Activated CD8-positive, alpha-beta T cell treated with anti-CD3 and anti-CD28 coated beads, Interleukin-2, amount 10 ng/mL, durations not matched to agents 7 days and 5 days (primary cell): ENCODE data around the gene MRGPRX4. TPM values are rescaled to one million over a fixed set of nuclear protein-coding genes. Genes with fewer than 3 reads are reported as not detected.
"Not testable (repeated sequence)": the region's sequence is repeated elsewhere in the genome, so short reads cannot be mapped to it uniquely, and the experiment has no call there.

ENCODE experiments used
- ATAC-seq: fragments of 150-1000 bp; cut with Tn5 transposase; one replicate; pipeline ENCODE4 v1.10.0; 2021; ENCODE audit warnings: moderate library complexity
- CTCF ChIA-PET: fragments of 350-600 bp; sonication (Branson Sonifier 250); formaldehyde crosslinking; loops from one replicate; lab custom pipeline; 2021; ENCODE audit warnings: antibody characterized with exemption; lab: Charles Lee
- POLR2A ChIA-PET: fragments of 350-600 bp; sonication (Branson Sonifier 250); formaldehyde crosslinking; loops from one replicate; lab custom pipeline; 2021; ENCODE audit warnings: antibody characterized with exemption; lab: Charles Lee
- DNase-seq: peaks from one replicate; pipeline ENCODE4 v3.0.0-alpha.2; 2020
- H3K27ac Mint-ChIP-seq: one replicate; pipeline ENCODE4 v1.8.0; 2021; ENCODE audit warnings: mild to moderate bottlenecking, mixed read lengths
- H3K27me3 Mint-ChIP-seq: one replicate; pipeline ENCODE4 v1.8.0; 2021; ENCODE audit warnings: low read depth, mixed read lengths
- H3K36me3 Mint-ChIP-seq: one replicate; pipeline ENCODE4 v1.8.0; 2021; ENCODE audit warnings: low read depth, mixed read lengths
- H3K4me1 Mint-ChIP-seq: one replicate; pipeline ENCODE4 v1.8.0; 2021; ENCODE audit warnings: low read depth, mixed read lengths
- H3K4me3 Mint-ChIP-seq: one replicate; pipeline ENCODE4 v1.8.0; 2021; ENCODE audit warnings: mild to moderate bottlenecking, mixed read lengths
- H3K9me3 Mint-ChIP-seq: one replicate; pipeline ENCODE4 v1.8.0; 2022; ENCODE audit warnings: mixed read lengths; ENCODE audit not compliant: insufficient read depth
- total RNA-seq, 2 experiments: library from RNA; stranded (reverse); gene quantifications; one replicate each; pipeline ENCODE4 v1.2.3, GENCODE V29; 2021

MRGPRX4 gene
- total RNA-seq: not detected

- Mint-ChIP-seq H3K9me3 (no peaks in the 10 kb centered on the region), H3K27me3 (peaks cover 14% of the 10 kb centered on the region), H3K4me1 (no peaks in the 10 kb centered on the region), H3K4me3 (no peak within 1 kb of the TSS), H3K27ac (no peak within 1 kb of the TSS), H3K36me3 (no peaks in the 10 kb centered on the region)
- ATAC-seq: no peak
- CTCF ChIA-PET: no interaction called here
- DNase-seq: no peak
- POLR2A ChIA-PET: no interaction called here
Observed at GRCh38 chr11:18172666-18173065, at the start of gene MRGPRX4. Gene MRGPRX4 (plus strand): TSS chr11:18172837. CDS start chr11:18173257, 420 bp downstream.

- H3K4me3 Mint-ChIP-seq, ATAC-seq, H3K4me1 Mint-ChIP-seq, CTCF ChIA-PET, H3K27ac Mint-ChIP-seq, POLR2A ChIA-PET, H3K9me3 Mint-ChIP-seq, DNase-seq, H3K36me3 Mint-ChIP-seq: not testable (repeated sequence)
- H3K27me3 Mint-ChIP-seq: peaks cover 27% of the 10 kb centered on the region
Observed at GRCh38 chr11:18131115-18131514, 41.5 kb upstream of the MRGPRX4 start.

DNA sequence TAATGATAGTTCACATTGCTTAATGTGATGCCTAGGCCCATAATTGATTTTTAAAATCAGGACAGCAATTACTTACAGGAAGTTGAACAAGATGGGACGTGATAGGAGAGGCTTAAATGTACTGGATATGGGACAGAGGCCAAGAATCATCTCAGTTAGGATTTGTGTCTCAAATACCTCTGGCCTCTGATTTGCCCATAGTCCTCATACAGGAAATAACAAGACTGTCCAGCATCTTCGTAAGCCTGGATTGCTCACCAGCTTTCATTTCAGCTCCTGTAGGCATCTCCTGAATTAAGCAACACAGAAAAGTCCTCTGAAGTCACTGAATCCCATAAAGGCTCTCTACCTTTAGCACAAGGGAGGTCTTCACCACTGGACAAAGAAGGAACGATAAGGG is 40.3 kb upstream of the MRGPRX4 start, which contains the start of gene MRGPRX3:
Gene MRGPRX3 (plus strand): TSS at position 231 of the 400 bp plus-strand sequence. CDS start 4,632 bp downstream, outside the sequence.
- CTCF ChIA-PET: no interaction called here
- H3K9me3 Mint-ChIP-seq: no peaks in the 10 kb centered on the region
- H3K4me3 Mint-ChIP-seq: no peak within 1 kb of the TSS
- ATAC-seq (no peak), DNase-seq (no peak)
- POLR2A ChIA-PET: no interaction called here
- H3K27ac Mint-ChIP-seq: no peak within 1 kb of the TSS
- no peaks in the 10 kb centered on the region for H3K36me3 Mint-ChIP-seq
- H3K27me3 Mint-ChIP-seq: peaks cover 27% of the 10 kb centered on the region
- no peaks in the 10 kb centered on the region for H3K4me1 Mint-ChIP-seq

- Mint-ChIP-seq H3K27me3 (peaks cover 20% of the 10 kb centered on the region), H3K27ac (no peak overlapping the region), H3K4me3 (no peak overlapping the region), H3K36me3 (no peaks in the 10 kb centered on the region), H3K9me3 (no peaks in the 10 kb centered on the region), H3K4me1 (no peaks in the 10 kb centered on the region)
- ChIA-PET CTCF (no interaction called here), POLR2A (no interaction called here)
- no peak for DNase-seq
- no peak for ATAC-seq
Observed at GRCh38 chr11:18135308-18135707, 37.3 kb upstream of the MRGPRX4 start.

DNA sequence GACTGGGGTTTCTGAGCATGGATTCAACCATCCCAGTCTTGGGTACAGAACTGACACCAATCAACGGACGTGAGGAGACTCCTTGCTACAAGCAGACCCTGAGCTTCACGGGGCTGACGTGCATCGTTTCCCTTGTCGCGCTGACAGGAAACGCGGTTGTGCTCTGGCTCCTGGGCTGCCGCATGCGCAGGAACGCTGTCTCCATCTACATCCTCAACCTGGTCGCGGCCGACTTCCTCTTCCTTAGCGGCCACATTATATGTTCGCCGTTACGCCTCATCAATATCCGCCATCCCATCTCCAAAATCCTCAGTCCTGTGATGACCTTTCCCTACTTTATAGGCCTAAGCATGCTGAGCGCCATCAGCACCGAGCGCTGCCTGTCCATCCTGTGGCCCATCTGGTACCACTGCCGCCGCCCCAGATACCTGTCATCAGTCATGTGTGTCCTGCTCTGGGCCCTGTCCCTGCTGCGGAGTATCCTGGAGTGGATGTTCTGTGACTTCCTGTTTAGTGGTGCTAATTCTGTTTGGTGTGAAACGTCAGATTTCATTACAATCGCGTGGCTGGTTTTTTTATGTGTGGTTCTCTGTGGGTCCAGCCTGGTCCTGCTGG is 35.3 kb upstream of the MRGPRX4 start:
- Mint-ChIP-seq H3K4me3 (no peak overlapping the region), H3K36me3 (no peaks in the 10 kb centered on the region), H3K27ac (no peak overlapping the region), H3K9me3 (no peaks in the 10 kb centered on the region), H3K27me3 (peaks cover 22% of the 10 kb centered on the region), H3K4me1 (no peaks in the 10 kb centered on the region)
- ChIA-PET POLR2A (no interaction called here), CTCF (no interaction called here)
- DNase-seq (no peak), ATAC-seq (no peak)

DNA sequence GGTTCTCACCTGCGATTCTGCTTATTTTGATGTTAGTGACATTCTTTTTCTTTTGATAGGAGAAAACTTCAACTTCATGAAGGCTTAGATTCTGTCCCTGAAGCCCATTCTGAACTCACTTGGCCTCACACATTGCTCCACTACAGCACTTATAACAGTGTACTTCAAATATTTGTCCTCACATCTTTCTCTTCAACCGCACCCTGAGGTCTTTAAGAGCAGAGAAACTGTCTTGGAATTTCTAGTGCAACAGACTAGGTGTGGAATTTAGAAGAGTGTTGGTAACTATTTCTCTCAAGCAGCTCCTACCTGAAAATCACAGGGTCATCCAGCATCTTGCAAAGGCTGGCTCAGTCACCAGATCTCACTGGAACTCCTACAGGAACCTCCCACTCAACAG is 32.5 kb upstream of the MRGPRX4 start:
- H3K27ac Mint-ChIP-seq: no peak overlapping the region
- no peaks in the 10 kb centered on the region for H3K36me3 Mint-ChIP-seq
- peaks cover 25% of the 10 kb centered on the region for H3K27me3 Mint-ChIP-seq
- ChIA-PET POLR2A (no interaction called here), CTCF (interaction anchor here (0.6 kb wide), 1 partner anchor 537 kb away, joined by 4 read pairs; no protein-coding TSS in a partner anchor)
- DNase-seq (no peak), ATAC-seq (no peak)
- H3K4me1 Mint-ChIP-seq: no peaks in the 10 kb centered on the region
- H3K4me3 Mint-ChIP-seq: no peak overlapping the region
- no peaks in the 10 kb centered on the region for H3K9me3 Mint-ChIP-seq

GRCh38 chr11:18144243-18144642 is 28.4 kb upstream of the MRGPRX4 start:
- H3K36me3 Mint-ChIP-seq: no peaks in the 10 kb centered on the region
- no peak for ATAC-seq
- H3K4me1 Mint-ChIP-seq: peaks cover 8% of the 10 kb centered on the region
- no peak for DNase-seq
- no peak overlapping the region for H3K27ac Mint-ChIP-seq
- H3K9me3 Mint-ChIP-seq: no peaks in the 10 kb centered on the region
- H3K4me3 Mint-ChIP-seq: no peak overlapping the region
- CTCF ChIA-PET: interaction anchor here (1.2 kb wide), 1 partner anchor 38 kb away, joined by 3 read pairs; no protein-coding TSS in a partner anchor
- POLR2A ChIA-PET: no interaction called here
- peaks cover 34% of the 10 kb centered on the region for H3K27me3 Mint-ChIP-seq

DNA sequence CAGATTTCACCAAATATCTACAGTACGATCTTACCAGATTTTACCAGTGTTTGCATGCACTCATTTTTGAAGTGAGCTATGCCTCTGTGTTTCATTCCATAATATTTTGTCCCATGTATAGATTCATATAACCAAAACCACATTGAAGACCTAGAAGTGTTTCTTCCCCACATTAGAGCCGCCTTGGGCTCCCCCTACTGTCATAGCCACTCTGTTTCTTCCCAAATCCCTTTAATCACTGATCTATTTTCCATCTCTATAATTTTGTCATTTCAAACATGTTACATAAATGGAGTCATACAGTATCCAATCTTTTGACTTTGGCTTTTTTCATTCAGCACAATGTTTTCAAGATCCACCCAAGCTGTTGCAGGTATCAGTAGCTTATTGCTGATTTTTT is 27.6 kb upstream of the MRGPRX4 start:
- no peaks in the 10 kb centered on the region for H3K9me3 Mint-ChIP-seq
- H3K4me3 Mint-ChIP-seq: no peak overlapping the region
- no peak for ATAC-seq
- H3K36me3 Mint-ChIP-seq: no peaks in the 10 kb centered on the region
- peaks cover 8% of the 10 kb centered on the region for H3K4me1 Mint-ChIP-seq
- POLR2A ChIA-PET: no interaction called here
- DNase-seq: no peak
- CTCF ChIA-PET: interaction anchor here (1.2 to 1.4 kb wide), 2 partner anchors 30 to 39 kb away, joined by 3 to 6 read pairs; no protein-coding TSS in a partner anchor
- peaks cover 34% of the 10 kb centered on the region for H3K27me3 Mint-ChIP-seq
- no peak overlapping the region for H3K27ac Mint-ChIP-seq

GRCh38 chr11:18145837-18146236 is 26.8 kb upstream of the MRGPRX4 start:
- DNase-seq: no peak
- Mint-ChIP-seq H3K9me3 (no peaks in the 10 kb centered on the region), H3K27me3 (peaks cover 37% of the 10 kb centered on the region), H3K27ac (no peak overlapping the region), H3K4me1 (peaks cover 8% of the 10 kb centered on the region), H3K36me3 (no peaks in the 10 kb centered on the region), H3K4me3 (no peak overlapping the region)
- POLR2A ChIA-PET: no interaction called here
- CTCF ChIA-PET: interaction anchor here (0.6 to 1.4 kb wide), 2 partner anchors 30 to 79 kb away, joined by 3 to 6 read pairs; no protein-coding TSS in a partner anchor
- ATAC-seq: no peak

DNA sequence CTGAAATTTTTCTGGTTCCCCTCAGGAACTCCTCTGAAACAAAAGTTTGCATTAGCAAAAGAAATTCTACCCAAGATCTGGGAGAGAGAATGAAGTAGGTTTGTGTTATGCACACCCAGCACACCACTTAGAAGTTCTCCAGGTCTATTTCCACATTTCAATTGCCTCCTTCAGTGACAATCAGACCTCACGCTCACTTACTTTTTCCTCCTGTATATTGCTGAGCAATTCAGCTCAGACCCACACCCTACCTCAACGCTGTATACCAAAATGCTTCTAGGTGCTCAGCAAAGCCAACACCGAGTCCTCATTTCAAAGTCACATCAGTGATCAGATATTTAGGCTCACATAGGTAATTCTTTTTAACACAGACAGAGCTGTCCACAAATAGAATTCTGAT is 21.1 kb upstream of the MRGPRX4 start:
- ATAC-seq: no peak
- Mint-ChIP-seq H3K36me3 (no peaks in the 10 kb centered on the region), H3K27me3 (peaks cover 19% of the 10 kb centered on the region), H3K9me3 (peaks cover under 1% of the 10 kb centered on the region), H3K4me1 (no peaks in the 10 kb centered on the region), H3K4me3 (no peak overlapping the region), H3K27ac (no peak overlapping the region)
- DNase-seq: no peak
- ChIA-PET POLR2A (no interaction called here), CTCF (no interaction called here)

DNA sequence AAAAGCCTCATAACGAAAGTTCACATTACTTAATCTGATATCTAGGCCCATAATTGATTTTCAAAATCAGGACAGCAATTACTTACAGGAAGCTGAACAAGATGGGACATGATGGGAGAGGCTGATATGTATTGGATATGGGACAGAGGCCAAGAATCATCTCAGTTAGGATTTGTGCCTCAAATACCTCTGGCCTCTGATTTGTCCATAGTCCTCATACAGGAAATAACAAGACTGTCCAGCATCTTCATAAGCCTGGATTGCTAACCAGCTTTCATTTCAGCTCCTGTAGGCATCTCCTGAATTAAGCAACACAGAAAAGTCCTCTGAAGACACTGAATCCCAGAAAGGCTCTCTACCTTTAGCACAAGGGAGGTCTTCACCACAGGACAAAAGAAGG is 4.3 kb upstream of the MRGPRX4 start:
- ATAC-seq: no peak
- Mint-ChIP-seq H3K27ac (no peak overlapping the region), H3K4me3 (no peak overlapping the region), H3K9me3 (no peaks in the 10 kb centered on the region), H3K27me3 (peaks cover 19% of the 10 kb centered on the region), H3K36me3 (no peaks in the 10 kb centered on the region), H3K4me1 (no peaks in the 10 kb centered on the region)
- POLR2A ChIA-PET: no interaction called here
- no peak for DNase-seq
- CTCF ChIA-PET: no interaction called here

- ChIA-PET CTCF (interaction anchor here (0.6 kb wide), 1 partner anchor 161 kb away, joined by 3 read pairs; no protein-coding TSS in a partner anchor), POLR2A (no interaction called here)
- Mint-ChIP-seq H3K4me3 (no peak overlapping the region), H3K36me3 (no peaks in the 10 kb centered on the region), H3K27me3 (peaks cover 16% of the 10 kb centered on the region), H3K9me3 (no peaks in the 10 kb centered on the region), H3K4me1 (no peaks in the 10 kb centered on the region), H3K27ac (no peak overlapping the region)
- DNase-seq (no peak), ATAC-seq (no peak)
Observed at GRCh38 chr11:18171377-18172000, 1.1 kb upstream of the MRGPRX4 start.
